Measurements from ENCODE around the gene EEF1AKMT3. TPM values are rescaled to one million over a fixed set of nuclear protein-coding genes. Genes with fewer than 3 reads are reported as not detected.

EEF1AKMT3 gene
- total RNA-seq, 2 experiments from 2014 or later: 2.5 to 3.9 TPM

DNA sequence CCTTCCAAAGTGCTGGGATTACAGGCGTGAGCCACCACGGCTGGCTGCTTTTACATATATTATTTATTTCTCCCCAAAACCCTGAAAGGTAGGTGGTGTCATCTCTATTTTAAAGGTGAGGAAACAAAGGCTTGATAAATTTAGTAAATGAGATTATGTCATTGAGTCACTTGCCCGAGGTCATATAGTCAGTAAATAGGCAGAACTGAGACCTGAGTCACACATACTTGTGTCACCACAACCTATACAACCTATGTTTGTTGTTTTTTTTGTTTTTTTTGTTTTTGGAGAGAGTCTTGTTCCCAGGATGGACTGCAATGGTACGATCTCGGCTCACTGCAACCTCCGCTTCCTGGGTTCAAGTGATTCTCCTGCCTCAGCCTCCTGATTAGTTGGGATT lies 22.9 kb downstream of the EEF1AKMT3 start:
- no peak overlapping the region for H3K27ac Mint-ChIP-seq
- H3K36me3 Mint-ChIP-seq (ENCODE audit: low read depth): peaks cover 40% of the 10 kb centered on the region
- CTCF ChIA-PET: interaction anchor here (0.6 kb wide), 1 partner anchor 163 kb away, joined by 3 read pairs; no protein-coding TSS in a partner anchor
- H3K4me3 Mint-ChIP-seq: no peak overlapping the region
- no peak for DNase-seq
- intact Hi-C loops (cut with DNase I, micrococcal nuclease): no loop called here
- H3K9me3 Mint-ChIP-seq (ENCODE audit: low read depth): no peaks in the 10 kb centered on the region
- POLR2A ChIA-PET: no interaction called here
- H3K4me1 Mint-ChIP-seq: peaks cover 13% of the 10 kb centered on the region
- no peaks in the 10 kb centered on the region for H3K27me3 Mint-ChIP-seq
- ATAC-seq: peak; percentile 36

DNA sequence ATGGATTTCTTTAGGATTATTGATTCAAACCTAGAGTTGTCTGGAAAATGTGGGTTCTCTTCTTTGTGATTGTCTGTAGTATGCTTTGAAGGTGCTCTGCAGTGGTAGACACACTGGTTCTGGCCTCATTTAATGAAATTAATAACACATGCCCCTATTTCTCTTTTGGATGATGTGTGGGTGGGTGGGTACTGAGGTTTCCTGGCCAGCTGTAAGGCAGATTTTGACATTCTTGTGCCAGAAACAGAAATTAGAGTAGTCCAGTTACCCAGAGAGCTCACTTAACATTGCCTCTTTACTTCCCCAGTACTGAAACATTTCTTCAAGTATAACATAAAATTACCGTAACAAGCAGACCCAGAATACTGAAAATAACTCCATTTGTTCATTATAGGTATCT lies 24.6 kb downstream of the EEF1AKMT3 start:
- no peaks in the 10 kb centered on the region for H3K9me3 Mint-ChIP-seq (ENCODE audit: low read depth)
- intact Hi-C loops (cut with DNase I, micrococcal nuclease): no loop called here
- H3K4me3 Mint-ChIP-seq: no peak overlapping the region
- no peak overlapping the region for H3K27ac Mint-ChIP-seq
- ChIA-PET POLR2A (no interaction called here), CTCF (interaction anchor here (0.5 to 1.3 kb wide), 7 partner anchors 9 to 46 kb away, joined by 3 to 5 read pairs (median 3); partner anchors contain the start of gene TSFM)
- peaks cover 13% of the 10 kb centered on the region for H3K4me1 Mint-ChIP-seq
- H3K36me3 Mint-ChIP-seq (ENCODE audit: low read depth): peaks cover 38% of the 10 kb centered on the region
- no peaks in the 10 kb centered on the region for H3K27me3 Mint-ChIP-seq
- DNase-seq: no peak
- no peak for ATAC-seq

DNA sequence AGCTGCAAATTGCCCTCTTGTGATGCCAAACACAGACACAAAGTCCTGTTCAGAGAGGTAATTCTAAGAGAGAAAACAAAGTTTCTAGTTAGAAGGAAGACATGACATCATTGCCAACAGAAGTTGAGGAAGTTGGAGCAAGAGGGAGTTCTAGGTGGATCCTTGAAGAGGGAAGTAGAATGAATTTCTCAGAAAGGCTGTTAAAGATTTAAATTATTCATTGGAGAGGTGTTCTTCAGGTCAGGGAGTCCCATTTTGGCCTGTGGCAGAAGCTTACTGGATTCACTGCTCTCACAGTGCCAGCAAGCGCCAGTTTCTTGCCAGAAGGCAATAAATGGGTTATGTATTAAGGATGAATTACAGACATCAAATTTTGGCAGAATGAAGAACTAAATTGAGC lies 25.5 kb downstream of the EEF1AKMT3 start:
- Mint-ChIP-seq H3K36me3 (ENCODE audit: low read depth) (peaks cover 33% of the 10 kb centered on the region), H3K27ac (no peak overlapping the region), H3K4me3 (no peak overlapping the region), H3K4me1 (peaks cover 11% of the 10 kb centered on the region), H3K9me3 (ENCODE audit: low read depth) (no peaks in the 10 kb centered on the region), H3K27me3 (no peaks in the 10 kb centered on the region)
- no peak for ATAC-seq
- no peak for DNase-seq
- ChIA-PET POLR2A (no interaction called here), CTCF (interaction anchor here (0.5 to 1.3 kb wide), 4 partner anchors 13 to 46 kb away, joined by 3 to 4 read pairs (median 3); no protein-coding TSS in a partner anchor)
- intact Hi-C loops (cut with DNase I, micrococcal nuclease): no loop called here

DNA sequence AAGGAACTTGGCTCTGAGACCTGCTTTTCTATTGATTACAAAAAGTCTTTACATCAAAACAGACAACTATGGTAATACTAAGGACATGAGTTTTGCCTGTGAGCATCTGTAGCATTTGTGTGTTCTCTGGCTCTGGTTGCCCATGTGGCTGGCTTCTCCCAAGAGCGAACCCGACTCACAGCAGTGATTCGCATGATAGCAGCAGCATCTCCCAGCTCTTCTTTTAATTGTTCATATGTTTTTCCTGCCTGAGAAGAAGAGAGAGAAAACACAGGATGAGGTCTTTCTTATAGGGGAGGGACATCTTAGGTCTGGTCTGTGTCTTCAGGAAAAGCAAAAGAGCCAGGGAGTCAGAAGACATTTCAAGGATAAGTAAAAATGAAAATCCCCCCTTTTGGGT lies 28.6 kb downstream of the EEF1AKMT3 start:
- intact Hi-C loops (cut with DNase I, micrococcal nuclease): no loop called here
- Mint-ChIP-seq H3K27me3 (no peaks in the 10 kb centered on the region), H3K9me3 (ENCODE audit: low read depth) (no peaks in the 10 kb centered on the region), H3K4me1 (no peaks in the 10 kb centered on the region), H3K36me3 (ENCODE audit: low read depth) (peaks cover 16% of the 10 kb centered on the region), H3K27ac (peak overlapping the region; percentile 31), H3K4me3 (no peak overlapping the region)
- ChIA-PET POLR2A (no interaction called here), CTCF (interaction anchor here (1.0 kb wide), 1 partner anchor 15 kb away, joined by 3 read pairs; no protein-coding TSS in a partner anchor)
- ATAC-seq: no peak
- DNase-seq: no peak

DNA sequence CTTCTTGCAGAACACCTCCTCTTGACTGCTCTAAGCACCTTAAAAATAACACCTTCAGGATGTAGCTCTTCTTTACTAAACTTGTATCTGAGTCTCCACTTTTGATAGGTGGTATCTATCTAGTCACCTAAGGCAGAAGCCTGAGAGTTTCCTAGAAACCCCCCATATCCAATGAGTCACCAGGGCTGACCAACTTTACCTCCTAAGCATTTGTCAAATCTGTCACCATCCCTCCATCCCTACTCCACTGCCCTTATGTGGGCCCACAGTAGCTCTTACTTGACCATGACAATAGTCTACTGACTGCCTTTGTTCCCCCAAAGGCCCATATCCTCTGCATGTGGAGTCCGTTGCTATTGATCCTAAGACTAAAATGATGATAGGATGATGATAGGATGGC lies 30.2 kb downstream of the EEF1AKMT3 start:
- ATAC-seq: no peak
- CTCF ChIA-PET: interaction anchor here (0.5 to 2.9 kb wide), 23 partner anchors 8 to 119 kb away, joined by 3 to 51 read pairs (median 4); partner anchors contain the start of genes AVIL, CYP27B1 and TSFM
- peak overlapping the region; percentile 48 for H3K27ac Mint-ChIP-seq
- POLR2A ChIA-PET: no interaction called here
- H3K27me3 Mint-ChIP-seq: no peaks in the 10 kb centered on the region
- no peaks in the 10 kb centered on the region for H3K4me1 Mint-ChIP-seq
- H3K9me3 Mint-ChIP-seq (ENCODE audit: low read depth): no peaks in the 10 kb centered on the region
- H3K36me3 Mint-ChIP-seq (ENCODE audit: low read depth): peaks cover 7% of the 10 kb centered on the region
- intact Hi-C loops (cut with DNase I, micrococcal nuclease): loop anchor here (1.0 kb wide), 1 partner anchor 103 kb away; no protein-coding TSS in a partner anchor
- no peak overlapping the region for H3K4me3 Mint-ChIP-seq
- no peak for DNase-seq

DNA sequence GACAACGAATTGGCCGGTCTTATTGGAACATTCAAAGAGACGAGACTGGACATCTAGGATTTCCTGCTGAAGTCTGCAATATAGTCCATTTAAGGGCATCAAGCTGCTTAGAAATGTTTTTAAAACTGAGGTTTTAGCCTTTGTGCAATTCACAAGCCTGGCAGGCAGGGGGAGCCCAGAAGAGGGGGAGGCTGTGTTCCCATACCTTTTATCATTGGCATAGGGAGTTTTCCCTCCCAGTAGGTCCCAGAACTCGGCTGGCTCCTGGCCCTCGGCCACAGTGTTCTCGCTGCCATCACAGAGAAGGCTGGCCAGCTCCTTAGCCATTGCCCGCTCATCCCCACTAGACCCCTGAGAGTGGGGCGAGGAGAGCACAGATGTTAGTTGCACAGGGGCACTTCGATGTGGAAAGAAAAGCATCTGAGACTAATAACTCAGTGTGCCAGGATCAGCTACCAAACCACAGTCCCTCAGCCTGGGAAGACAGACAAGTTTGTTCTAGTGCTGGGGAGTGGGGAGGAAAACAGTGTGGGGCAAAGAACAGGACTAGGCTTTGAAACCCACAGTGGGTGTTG lies 31.0 kb downstream of the EEF1AKMT3 start:
- CTCF ChIA-PET: interaction anchor here (0.7 to 2.9 kb wide), 19 partner anchors 9 to 109 kb away, joined by 3 to 51 read pairs (median 4); partner anchors contain the start of genes AVIL and TSFM
- no peak overlapping the region for H3K27ac Mint-ChIP-seq
- peaks cover 9% of the 10 kb centered on the region for H3K36me3 Mint-ChIP-seq (ENCODE audit: low read depth)
- intact Hi-C loops (cut with DNase I, micrococcal nuclease): loop anchor here (1.0 kb wide), 1 partner anchor 102 kb away; no protein-coding TSS in a partner anchor
- no peaks in the 10 kb centered on the region for H3K27me3 Mint-ChIP-seq
- H3K4me1 Mint-ChIP-seq: no peaks in the 10 kb centered on the region
- H3K9me3 Mint-ChIP-seq (ENCODE audit: low read depth): no peaks in the 10 kb centered on the region
- POLR2A ChIA-PET: interaction anchor here (0.7 kb wide), 1 partner anchor 63 kb away, joined by 3 read pairs; no protein-coding TSS in a partner anchor
- no peak overlapping the region for H3K4me3 Mint-ChIP-seq
- ATAC-seq (peak; percentile 70), DNase-seq (peak; percentile 60)

DNA sequence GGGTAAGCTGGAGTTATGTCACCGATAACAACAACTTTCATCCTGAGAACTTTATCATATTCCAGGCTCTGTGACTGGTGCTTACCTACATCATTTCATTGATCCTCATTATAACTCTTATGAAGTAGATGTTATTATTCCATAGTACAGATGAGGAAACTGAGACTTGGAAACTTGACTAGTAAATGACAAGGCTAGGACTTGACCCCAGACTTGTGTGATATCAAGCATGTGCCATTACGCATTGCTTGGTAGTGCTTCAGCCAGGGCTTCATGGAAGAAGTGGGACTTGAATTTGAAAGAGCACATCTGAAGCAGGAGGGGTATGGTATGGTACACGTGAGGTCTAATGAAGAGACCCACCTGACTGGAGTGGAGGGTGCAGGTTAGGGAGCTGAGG lies 34.3 kb downstream of the EEF1AKMT3 start:
- ChIA-PET CTCF (interaction anchor here (0.6 to 1.9 kb wide), 2 partner anchors 12 to 90 kb away, joined by 4 read pairs; no protein-coding TSS in a partner anchor), POLR2A (no interaction called here)
- intact Hi-C loops (cut with DNase I, micrococcal nuclease): no loop called here
- H3K4me1 Mint-ChIP-seq: no peaks in the 10 kb centered on the region
- H3K36me3 Mint-ChIP-seq (ENCODE audit: low read depth): peaks cover 2% of the 10 kb centered on the region
- no peak overlapping the region for H3K4me3 Mint-ChIP-seq
- no peaks in the 10 kb centered on the region for H3K9me3 Mint-ChIP-seq (ENCODE audit: low read depth)
- H3K27me3 Mint-ChIP-seq: no peaks in the 10 kb centered on the region
- ATAC-seq: no peak
- no peak overlapping the region for H3K27ac Mint-ChIP-seq
- DNase-seq: no peak

DNA sequence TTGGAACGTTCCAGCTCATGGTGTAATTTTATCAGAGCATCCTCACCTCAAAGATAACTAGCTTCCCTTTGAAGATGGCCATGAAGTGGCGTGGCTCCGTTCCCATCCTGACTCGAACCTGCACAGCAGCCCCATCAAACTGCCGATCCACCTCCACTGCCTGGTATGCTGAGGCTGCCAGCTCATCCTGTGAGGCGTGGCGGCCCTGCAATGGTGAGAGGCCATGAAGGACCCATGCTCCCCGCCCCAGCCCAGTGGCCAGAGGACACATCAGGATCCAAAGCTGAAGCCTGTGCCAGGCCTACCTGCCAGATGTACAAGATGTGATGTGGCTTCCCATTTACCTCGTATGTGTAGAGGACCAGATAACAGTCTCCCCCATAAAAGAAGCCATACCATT lies 34.9 kb downstream of the EEF1AKMT3 start:
- no peaks in the 10 kb centered on the region for H3K27me3 Mint-ChIP-seq
- H3K27ac Mint-ChIP-seq: no peak overlapping the region
- H3K9me3 Mint-ChIP-seq (ENCODE audit: low read depth): no peaks in the 10 kb centered on the region
- ATAC-seq (no peak), DNase-seq (no peak)
- intact Hi-C loops (cut with DNase I, micrococcal nuclease): no loop called here
- peaks cover 2% of the 10 kb centered on the region for H3K36me3 Mint-ChIP-seq (ENCODE audit: low read depth)
- no peak overlapping the region for H3K4me3 Mint-ChIP-seq
- POLR2A ChIA-PET: no interaction called here
- CTCF ChIA-PET: interaction anchor here (1.9 kb wide), 1 partner anchor 13 kb away, joined by 4 read pairs; no protein-coding TSS in a partner anchor
- no peaks in the 10 kb centered on the region for H3K4me1 Mint-ChIP-seq

DNA sequence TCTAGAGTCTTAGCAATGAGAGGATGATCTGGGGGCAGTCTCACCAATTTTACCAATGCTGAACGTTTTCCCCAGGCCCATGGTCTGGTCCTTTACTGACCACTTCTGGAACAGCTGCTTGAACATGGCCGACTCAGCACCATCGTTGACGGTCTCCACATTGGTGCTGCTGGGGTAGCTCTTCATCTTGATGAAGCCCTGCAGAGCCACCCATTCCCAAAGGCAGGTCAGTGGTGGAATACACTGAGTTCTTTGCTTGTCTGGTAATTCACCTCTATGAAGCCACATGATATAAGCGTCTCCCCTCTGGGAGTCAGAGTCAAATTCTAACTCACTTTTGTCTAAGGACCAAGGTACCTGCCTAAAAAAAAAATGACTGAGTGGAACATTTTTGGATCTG lies 35.9 kb downstream of the EEF1AKMT3 start:
- ChIA-PET POLR2A (no interaction called here), CTCF (interaction anchor here (0.7 to 0.9 kb wide), 3 partner anchors 9 to 113 kb away, joined by 3 to 5 read pairs (median 3); no protein-coding TSS in a partner anchor)
- Mint-ChIP-seq H3K27me3 (no peaks in the 10 kb centered on the region), H3K36me3 (ENCODE audit: low read depth) (peaks cover 2% of the 10 kb centered on the region), H3K27ac (no peak overlapping the region), H3K9me3 (ENCODE audit: low read depth) (no peaks in the 10 kb centered on the region), H3K4me1 (no peaks in the 10 kb centered on the region), H3K4me3 (no peak overlapping the region)
- ATAC-seq: no peak
- DNase-seq: no peak
- intact Hi-C loops (cut with DNase I, micrococcal nuclease): no loop called here

DNA sequence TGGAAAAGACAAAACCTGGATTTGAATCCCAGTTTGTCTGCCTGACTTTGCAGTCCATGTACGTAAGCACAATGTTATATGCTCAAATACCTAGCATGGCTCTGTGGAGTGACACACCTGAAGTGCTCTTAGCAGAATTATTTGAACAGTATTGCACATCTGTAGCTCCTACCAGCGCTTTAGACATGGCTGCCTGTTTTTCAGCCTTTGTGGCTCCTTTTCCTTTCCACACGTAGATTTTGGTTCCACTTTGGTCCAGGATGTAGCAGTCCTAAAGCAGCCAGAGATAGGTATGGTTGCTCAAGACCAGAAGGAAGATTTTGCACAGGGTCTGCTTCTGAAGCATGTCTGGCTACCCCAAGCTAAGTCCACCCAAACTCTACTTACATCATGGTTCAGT lies 37.0 kb downstream of the EEF1AKMT3 start:
- no peak for DNase-seq
- ATAC-seq: no peak
- Mint-ChIP-seq H3K27ac (no peak overlapping the region), H3K9me3 (ENCODE audit: low read depth) (no peaks in the 10 kb centered on the region), H3K36me3 (ENCODE audit: low read depth) (peaks cover 2% of the 10 kb centered on the region), H3K27me3 (no peaks in the 10 kb centered on the region), H3K4me1 (no peaks in the 10 kb centered on the region), H3K4me3 (no peak overlapping the region)
- intact Hi-C loops (cut with DNase I, micrococcal nuclease): no loop called here
- POLR2A ChIA-PET: no interaction called here
- CTCF ChIA-PET: no interaction called here

DNA sequence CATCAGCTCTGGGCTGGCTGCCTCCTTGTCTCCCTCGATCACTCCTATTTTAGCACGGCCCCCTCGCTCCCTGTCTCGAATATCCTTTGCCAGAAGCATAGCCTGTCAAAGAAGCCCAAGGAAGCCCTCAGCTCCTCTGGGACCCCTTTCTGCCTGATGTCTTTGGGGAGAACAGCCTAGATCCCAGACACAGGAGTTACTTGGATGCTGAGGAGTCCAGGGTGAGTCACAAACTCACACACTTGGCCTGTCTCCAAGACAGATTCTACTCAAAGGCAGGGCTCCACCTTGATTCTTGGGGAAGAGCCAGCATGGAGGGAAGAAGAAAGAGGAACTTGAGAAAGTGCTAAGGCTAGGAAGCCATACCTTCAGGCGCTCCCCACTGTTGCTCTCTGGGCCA lies 38.0 kb downstream of the EEF1AKMT3 start:
- H3K4me1 Mint-ChIP-seq: no peaks in the 10 kb centered on the region
- H3K36me3 Mint-ChIP-seq (ENCODE audit: low read depth): peaks cover 2% of the 10 kb centered on the region
- no peaks in the 10 kb centered on the region for H3K9me3 Mint-ChIP-seq (ENCODE audit: low read depth)
- ChIA-PET POLR2A (no interaction called here), CTCF (interaction anchor here (0.8 to 1.2 kb wide), 3 partner anchors 8 to 32 kb away, joined by 3 read pairs; no protein-coding TSS in a partner anchor)
- H3K4me3 Mint-ChIP-seq: no peak overlapping the region
- ATAC-seq (no peak), DNase-seq (no peak)
- intact Hi-C loops (cut with DNase I, micrococcal nuclease): no loop called here
- H3K27ac Mint-ChIP-seq: no peak overlapping the region
- no peaks in the 10 kb centered on the region for H3K27me3 Mint-ChIP-seq

All from activated CD4-positive, alpha-beta T cell treated with anti-CD3 and anti-CD28 coated beads for 36 hours (primary cell).